Measurements from ENCODE around the gene KLHL6. TPM values are rescaled to one million over a fixed set of nuclear protein-coding genes. Genes with fewer than 3 reads are reported as not detected.

KLHL6 gene
- total and polyA plus RNA-seq, 8 donors, result 0.58 to 5.7 (median 1.5) TPM

DNA sequence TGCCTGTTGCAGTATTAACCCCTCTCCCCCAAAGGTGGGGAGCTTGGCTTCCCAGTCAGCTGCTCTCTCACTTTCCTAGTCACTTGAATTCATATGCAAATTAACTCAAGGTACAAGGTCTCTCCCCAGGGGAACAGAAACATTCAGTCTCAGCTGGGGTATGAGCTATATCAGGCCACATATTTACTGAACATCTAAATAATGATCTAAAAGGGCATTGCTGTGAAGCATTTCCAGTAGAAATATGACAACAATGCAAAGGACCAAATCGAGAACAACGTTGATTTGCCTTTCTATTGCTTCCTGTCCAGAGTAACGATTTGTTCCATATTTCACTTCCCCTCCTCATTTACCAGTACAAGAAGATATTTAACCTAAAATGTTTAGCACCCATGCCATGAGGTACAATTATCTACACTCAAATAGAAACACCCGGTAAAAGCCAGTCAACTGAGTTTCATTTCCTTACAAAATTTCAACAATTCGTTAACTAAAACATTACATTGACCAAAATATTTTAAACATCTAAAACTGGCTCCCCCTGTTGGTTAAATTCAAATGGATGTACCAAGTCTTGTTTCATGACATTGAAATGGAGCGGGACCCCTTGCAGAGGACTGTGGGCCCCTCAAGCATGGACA lies 36.5 kb upstream of the KLHL6 start:
- Histone ChIP-seq H3K27me3 (peaks cover 0 to 11% (median 0%) of the 10 kb centered on the region in 3 donors), H3K27ac (no peak overlapping the region), H3K36me3 (no peaks in the 10 kb centered on the region), H3K4me1 (peaks cover 0 to 14% (median 0%) of the 10 kb centered on the region in 4 donors), H3K9me3 (peaks cover 0 to 3% (median 0%) of the 10 kb centered on the region in 4 donors), H3K4me3 (no peak overlapping the region)
- WGBS, 5 donors, result 44 to 61% (median 54%) methylated on average over 6 of the region's 6 CpGs
- DNase-seq, result peak in 1 of 2 donors; percentile 9
- no peak for TF ChIP-seq EP300 (IDR thresholded peaks at IDR 0.05)
- no peak for TF ChIP-seq POLR2A (IDR thresholded peaks at IDR 0.05)
- TF ChIP-seq, protein P1, sequence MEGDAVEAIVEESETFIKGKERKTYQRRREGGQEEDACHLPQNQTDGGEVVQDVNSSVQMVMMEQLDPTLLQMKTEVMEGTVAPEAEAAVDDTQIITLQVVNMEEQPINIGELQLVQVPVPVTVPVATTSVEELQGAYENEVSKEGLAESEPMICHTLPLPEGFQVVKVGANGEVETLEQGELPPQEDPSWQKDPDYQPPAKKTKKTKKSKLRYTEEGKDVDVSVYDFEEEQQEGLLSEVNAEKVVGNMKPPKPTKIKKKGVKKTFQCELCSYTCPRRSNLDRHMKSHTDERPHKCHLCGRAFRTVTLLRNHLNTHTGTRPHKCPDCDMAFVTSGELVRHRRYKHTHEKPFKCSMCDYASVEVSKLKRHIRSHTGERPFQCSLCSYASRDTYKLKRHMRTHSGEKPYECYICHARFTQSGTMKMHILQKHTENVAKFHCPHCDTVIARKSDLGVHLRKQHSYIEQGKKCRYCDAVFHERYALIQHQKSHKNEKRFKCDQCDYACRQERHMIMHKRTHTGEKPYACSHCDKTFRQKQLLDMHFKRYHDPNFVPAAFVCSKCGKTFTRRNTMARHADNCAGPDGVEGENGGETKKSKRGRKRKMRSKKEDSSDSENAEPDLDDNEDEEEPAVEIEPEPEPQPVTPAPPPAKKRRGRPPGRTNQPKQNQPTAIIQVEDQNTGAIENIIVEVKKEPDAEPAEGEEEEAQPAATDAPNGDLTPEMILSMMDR (IDR thresholded peaks at IDR 0.05), result no peak
- TF ChIP-seq POLR2AphosphoS5 (IDR thresholded peaks at IDR 0.05), result no peak
- intact Hi-C loops (cut with DNase I; ENCODE audit: low total_unique reads), result no loop called here

DNA sequence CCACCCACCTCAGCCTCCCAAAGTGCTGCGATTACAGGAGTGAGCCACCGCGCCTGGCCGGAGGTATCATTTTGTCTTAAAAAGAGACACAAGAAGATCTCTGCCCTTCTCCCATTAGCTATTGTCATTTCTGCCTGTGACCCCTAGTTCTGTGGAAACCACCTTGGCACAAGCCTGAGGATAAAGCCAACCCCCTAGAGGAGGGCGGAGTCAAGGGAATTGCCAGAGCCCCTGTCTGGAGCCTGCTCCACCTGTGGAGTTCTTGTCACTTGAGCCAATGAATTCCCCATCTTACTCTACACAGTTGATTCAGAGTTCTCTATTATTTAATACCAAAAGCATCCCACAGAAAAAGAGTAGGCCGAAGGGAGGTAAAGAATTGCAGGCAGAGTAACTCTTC lies 34.9 kb upstream of the KLHL6 start:
- no peaks in the 10 kb centered on the region for H3K9me3 ChIP-seq
- no peaks in the 10 kb centered on the region for H3K36me3 ChIP-seq
- H3K4me3 ChIP-seq, result no peak overlapping the region
- no peak overlapping the region for H3K27ac ChIP-seq
- TF ChIP-seq POLR2A (IDR thresholded peaks at IDR 0.05), result no peak
- TF ChIP-seq POLR2AphosphoS5 (IDR thresholded peaks at IDR 0.05), result no peak
- TF ChIP-seq EP300 (IDR thresholded peaks at IDR 0.05), result no peak
- TF ChIP-seq, protein P1 (IDR thresholded peaks at IDR 0.05), result no peak
- WGBS, 5 donors, result 96 to 100% (median 97%) methylated on average over 6 of the region's 6 CpGs
- DNase-seq, result no peak
- intact Hi-C loops (cut with DNase I; ENCODE audit: low total_unique reads), result no loop called here
- H3K27me3 ChIP-seq, result peaks cover 0 to 11% (median 0%) of the 10 kb centered on the region in 3 donors
- peaks cover 0 to 23% (median under 1%) of the 10 kb centered on the region in 4 donors for H3K4me1 ChIP-seq

DNA sequence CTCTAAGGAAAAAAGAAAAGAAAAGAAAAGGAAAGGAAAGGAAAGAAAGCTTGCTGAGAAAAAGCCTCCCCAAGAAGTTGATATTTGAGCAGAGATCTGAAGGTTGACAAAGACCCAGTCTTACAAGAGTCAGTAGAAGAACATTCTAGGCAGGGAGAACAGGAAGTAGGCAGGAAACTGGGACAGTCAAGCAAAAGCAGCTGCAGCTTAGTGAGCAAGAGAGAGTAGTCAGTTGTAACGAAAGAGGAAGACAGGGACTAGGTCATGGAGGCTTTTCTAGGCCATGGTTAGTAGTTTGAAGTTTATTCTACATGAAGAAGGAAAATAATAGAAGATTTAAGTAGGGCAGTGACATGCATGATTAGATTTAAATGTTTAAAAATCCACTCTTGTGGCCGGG lies 31.8 kb upstream of the KLHL6 start:
- intact Hi-C loops (cut with DNase I; ENCODE audit: low total_unique reads), result no loop called here
- peaks cover 0 to 11% (median 0%) of the 10 kb centered on the region in 3 donors for H3K27me3 ChIP-seq
- no peaks in the 10 kb centered on the region for H3K9me3 ChIP-seq
- TF ChIP-seq POLR2AphosphoS5 (IDR thresholded peaks at IDR 0.05) (no peak), EP300 (IDR thresholded peaks at IDR 0.05) (no peak), POLR2A (IDR thresholded peaks at IDR 0.05) (no peak)
- TF ChIP-seq, protein P1 (IDR thresholded peaks at IDR 0.05), result no peak
- H3K4me3 ChIP-seq, result no peak overlapping the region
- peak overlapping the region in 1 of 5 donors; percentile 8 for H3K27ac ChIP-seq
- WGBS, 5 donors, result 72 to 84% (median 74%) methylated on average over 2 of the region's 2 CpGs
- peaks cover 7 to 40% (median 16%) of the 10 kb centered on the region in 4 donors for H3K4me1 ChIP-seq
- peak in 1 of 2 donors; percentile 32 for DNase-seq
- H3K36me3 ChIP-seq, result no peaks in the 10 kb centered on the region

DNA sequence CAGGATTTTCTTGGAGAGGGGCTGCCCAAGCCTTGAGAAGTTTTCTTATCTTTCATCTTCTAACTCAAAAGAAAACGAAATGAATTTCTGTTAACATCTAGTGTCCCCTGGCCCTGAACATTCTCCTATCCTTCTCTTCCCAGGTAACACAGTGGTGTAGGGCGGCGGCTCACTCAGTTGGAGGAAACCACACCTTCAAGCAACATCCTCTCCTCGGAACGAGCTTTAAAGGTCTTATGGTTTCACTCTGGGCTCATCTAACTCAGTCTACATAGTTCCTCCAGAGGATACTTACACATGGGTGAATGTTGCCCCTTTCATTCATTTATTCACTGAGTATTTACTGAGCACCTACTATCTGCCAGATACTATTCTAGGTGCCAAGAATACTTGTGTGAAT lies 31.0 kb upstream of the KLHL6 start:
- no peak overlapping the region for H3K4me3 ChIP-seq
- WGBS, 5 donors, result 40 to 56% (median 41%) methylated on average over 5 of the region's 5 CpGs
- DNase-seq, result peak in 1 of 2 donors; percentile 10
- no peaks in the 10 kb centered on the region for H3K36me3 ChIP-seq
- intact Hi-C loops (cut with DNase I; ENCODE audit: low total_unique reads), result no loop called here
- peaks cover 7 to 35% (median 16%) of the 10 kb centered on the region in 4 donors for H3K4me1 ChIP-seq
- H3K27ac ChIP-seq, result no peak overlapping the region
- H3K9me3 ChIP-seq, result no peaks in the 10 kb centered on the region
- TF ChIP-seq POLR2AphosphoS5 (IDR thresholded peaks at IDR 0.05) (no peak), EP300 (IDR thresholded peaks at IDR 0.05) (no peak), POLR2A (IDR thresholded peaks at IDR 0.05) (no peak)
- TF ChIP-seq, protein P1 (IDR thresholded peaks at IDR 0.05), result no peak
- H3K27me3 ChIP-seq, result peaks cover 0 to 8% (median 0%) of the 10 kb centered on the region in 3 donors

Data from stomach (tissue), 9 donors.